ENCODE results near the gene PLIN5.
"Not testable (repeated sequence)": the region's sequence is repeated elsewhere in the genome, so short reads cannot be mapped to it uniquely, and the experiment has no call there.

DNA sequence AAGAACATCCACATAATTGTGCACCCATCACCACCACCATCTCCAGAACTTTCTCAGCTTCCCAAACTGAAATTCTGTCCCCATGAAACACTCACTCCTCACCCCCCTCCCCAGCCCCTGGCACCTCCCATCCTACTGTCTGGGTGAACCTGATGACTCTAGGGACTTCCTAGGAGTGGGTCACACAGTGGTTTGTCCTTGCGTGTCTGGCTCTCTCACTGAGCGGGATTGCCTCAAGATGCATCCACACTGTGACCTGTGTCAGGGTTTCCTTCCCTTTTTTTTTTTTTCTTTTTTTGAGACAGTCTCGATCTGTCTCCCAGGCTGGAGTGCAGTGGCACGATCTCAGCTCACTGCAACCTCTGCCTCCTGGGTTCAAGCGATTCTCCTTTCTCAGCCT, 28.5 kb upstream of the PLIN5 start:
- TF ChIP-seq, protein P1, sequence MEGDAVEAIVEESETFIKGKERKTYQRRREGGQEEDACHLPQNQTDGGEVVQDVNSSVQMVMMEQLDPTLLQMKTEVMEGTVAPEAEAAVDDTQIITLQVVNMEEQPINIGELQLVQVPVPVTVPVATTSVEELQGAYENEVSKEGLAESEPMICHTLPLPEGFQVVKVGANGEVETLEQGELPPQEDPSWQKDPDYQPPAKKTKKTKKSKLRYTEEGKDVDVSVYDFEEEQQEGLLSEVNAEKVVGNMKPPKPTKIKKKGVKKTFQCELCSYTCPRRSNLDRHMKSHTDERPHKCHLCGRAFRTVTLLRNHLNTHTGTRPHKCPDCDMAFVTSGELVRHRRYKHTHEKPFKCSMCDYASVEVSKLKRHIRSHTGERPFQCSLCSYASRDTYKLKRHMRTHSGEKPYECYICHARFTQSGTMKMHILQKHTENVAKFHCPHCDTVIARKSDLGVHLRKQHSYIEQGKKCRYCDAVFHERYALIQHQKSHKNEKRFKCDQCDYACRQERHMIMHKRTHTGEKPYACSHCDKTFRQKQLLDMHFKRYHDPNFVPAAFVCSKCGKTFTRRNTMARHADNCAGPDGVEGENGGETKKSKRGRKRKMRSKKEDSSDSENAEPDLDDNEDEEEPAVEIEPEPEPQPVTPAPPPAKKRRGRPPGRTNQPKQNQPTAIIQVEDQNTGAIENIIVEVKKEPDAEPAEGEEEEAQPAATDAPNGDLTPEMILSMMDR (IDR thresholded peaks at IDR 0.05) = not testable (repeated sequence)
- not testable (repeated sequence) for TF ChIP-seq POLR2AphosphoS5 (IDR thresholded peaks at IDR 0.05)
